Measurements from ENCODE around the gene KCNF1.

KCNF1 gene

DNA sequence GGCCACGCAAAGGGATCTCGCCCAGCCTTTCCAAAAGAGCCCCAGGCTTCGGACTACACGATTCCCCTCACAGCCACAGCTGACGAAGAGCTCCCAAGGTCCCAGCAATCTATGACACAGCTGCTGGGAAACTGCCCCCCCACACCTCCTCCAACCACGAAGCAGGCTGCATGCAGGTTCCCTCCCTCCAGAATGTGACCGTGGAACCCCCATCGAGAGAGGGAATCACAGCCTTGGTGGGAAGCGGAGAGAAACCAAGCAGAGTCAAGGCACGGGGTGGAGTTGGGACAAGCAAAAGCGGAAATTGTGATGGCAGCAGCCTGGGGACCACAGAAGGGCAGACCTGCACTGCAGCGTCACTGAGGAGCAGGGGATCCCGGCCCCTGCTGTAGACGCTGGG is 50.3 kb downstream of the KCNF1 start:
- no peak overlapping the region for H3K27ac ChIP-seq (ENCODE audit: low read depth, low read length)
- H3K36me3 ChIP-seq (ENCODE audit: insufficient read depth, low read length), result no peaks in the 10 kb centered on the region
- no peak overlapping the region for H3K9ac ChIP-seq (ENCODE audit: low read depth, low read length)
- H3K4me3 ChIP-seq (ENCODE audit: low read length), result no peak overlapping the region
- 87% methylated on average over 14 of the region's 14 CpGs for WGBS
- H3K27me3 ChIP-seq (ENCODE audit: insufficient read depth, low read length), result no peaks in the 10 kb centered on the region
- H3K4me1 ChIP-seq (ENCODE audit: insufficient read depth, low read length), result no peaks in the 10 kb centered on the region; the same call in 1 of the 2 replicates
- no peaks in the 10 kb centered on the region for H3K9me3 ChIP-seq (ENCODE audit: insufficient read depth, low read depth, low read length)

DNA sequence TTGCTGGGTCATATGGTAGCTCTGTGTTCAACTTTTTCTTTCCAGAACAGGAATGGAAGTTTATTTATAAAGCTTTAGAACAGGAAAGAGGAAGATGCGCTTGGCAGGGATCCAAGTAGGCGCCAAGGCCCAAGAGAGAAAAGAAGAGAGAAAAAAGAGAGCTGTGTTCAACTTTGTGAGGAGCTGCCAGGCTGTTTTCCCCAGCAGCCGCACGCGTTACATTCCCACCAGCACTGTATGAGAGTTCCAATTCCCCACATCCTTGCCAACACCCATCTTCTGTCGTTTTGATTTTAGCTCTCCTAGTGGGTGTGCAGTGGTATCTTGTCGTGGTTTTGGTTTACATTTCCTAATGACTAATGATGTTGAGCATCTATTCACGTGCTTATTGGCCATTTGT is 51.4 kb downstream of the KCNF1 start:
- Histone ChIP-seq H3K9ac (ENCODE audit: low read depth, low read length) (no peak overlapping the region), H3K36me3 (ENCODE audit: insufficient read depth, low read length) (no peaks in the 10 kb centered on the region), H3K4me1 (ENCODE audit: insufficient read depth, low read length) (no peaks in the 10 kb centered on the region; the same call in 1 of the 2 replicates), H3K9me3 (ENCODE audit: insufficient read depth, low read depth, low read length) (no peaks in the 10 kb centered on the region), H3K27ac (ENCODE audit: low read depth, low read length) (no peak overlapping the region), H3K4me3 (ENCODE audit: low read length) (no peak overlapping the region), H3K27me3 (ENCODE audit: insufficient read depth, low read length) (no peaks in the 10 kb centered on the region)
- WGBS, result 89% methylated on average over 7 of the region's 8 CpGs
